ENCODE data around the gene TOM1.

DNA sequence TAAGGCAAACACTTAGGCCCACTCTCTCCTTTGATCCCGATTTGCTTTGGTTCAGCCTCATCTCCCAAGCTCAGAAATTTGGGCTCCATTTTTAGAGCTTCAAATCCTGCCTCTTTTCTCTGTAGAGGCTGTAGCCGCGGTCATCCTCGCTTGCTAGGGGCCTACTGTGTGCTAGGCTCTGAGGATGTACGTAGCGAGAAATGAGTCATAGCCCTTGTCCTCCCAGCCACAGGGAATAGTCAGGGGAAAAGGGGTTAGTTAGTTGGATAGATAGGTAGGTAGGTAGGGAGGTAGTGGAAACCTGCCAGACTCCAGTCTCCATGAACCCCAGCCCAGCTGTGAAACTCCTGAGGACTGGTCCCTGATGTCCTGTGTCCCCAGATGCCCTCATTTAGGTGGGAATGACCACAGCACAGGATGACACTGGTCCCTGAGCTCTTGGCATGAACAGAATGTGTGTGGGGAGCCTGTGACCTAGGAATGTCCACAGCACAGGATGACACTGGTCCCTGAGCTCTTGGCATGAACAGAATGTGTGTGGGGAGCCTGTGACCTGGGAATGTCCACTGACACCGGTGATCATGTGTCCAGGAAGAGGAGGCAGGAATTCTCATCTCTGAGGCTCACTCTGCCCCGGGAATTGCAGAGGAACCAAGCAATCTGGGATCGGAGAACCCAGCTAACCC, 59.8 kb downstream of the TOM1 start:
- TF ChIP-seq, protein P1, sequence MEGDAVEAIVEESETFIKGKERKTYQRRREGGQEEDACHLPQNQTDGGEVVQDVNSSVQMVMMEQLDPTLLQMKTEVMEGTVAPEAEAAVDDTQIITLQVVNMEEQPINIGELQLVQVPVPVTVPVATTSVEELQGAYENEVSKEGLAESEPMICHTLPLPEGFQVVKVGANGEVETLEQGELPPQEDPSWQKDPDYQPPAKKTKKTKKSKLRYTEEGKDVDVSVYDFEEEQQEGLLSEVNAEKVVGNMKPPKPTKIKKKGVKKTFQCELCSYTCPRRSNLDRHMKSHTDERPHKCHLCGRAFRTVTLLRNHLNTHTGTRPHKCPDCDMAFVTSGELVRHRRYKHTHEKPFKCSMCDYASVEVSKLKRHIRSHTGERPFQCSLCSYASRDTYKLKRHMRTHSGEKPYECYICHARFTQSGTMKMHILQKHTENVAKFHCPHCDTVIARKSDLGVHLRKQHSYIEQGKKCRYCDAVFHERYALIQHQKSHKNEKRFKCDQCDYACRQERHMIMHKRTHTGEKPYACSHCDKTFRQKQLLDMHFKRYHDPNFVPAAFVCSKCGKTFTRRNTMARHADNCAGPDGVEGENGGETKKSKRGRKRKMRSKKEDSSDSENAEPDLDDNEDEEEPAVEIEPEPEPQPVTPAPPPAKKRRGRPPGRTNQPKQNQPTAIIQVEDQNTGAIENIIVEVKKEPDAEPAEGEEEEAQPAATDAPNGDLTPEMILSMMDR (IDR thresholded peaks at IDR 0.05), result no peak
- no peak for TF ChIP-seq EZH2 (IDR thresholded peaks at IDR 0.05; ENCODE audit: borderline replicate concordance, insufficient read depth, low read depth, low read length, poor library complexity, severe bottlenecking)

All from B cell (primary cell).